HG02588 (cell line): Measurements from ENCODE around the gene TMEM143.
"Not testable (repeated sequence)": the region's sequence is repeated elsewhere in the genome, so short reads cannot be mapped to it uniquely, and the experiment has no call there.

ENCODE experiments used
- ATAC-seq: cut with Tn5 transposase; IDR thresholded peaks from one replicate; pipeline ENCODE4 v1.9.1; 2021; ENCODE audit warnings: mild to moderate bottlenecking, moderate library complexity; ENCODE audit not compliant: unreplicated experiment

TMEM143 gene

DNA sequence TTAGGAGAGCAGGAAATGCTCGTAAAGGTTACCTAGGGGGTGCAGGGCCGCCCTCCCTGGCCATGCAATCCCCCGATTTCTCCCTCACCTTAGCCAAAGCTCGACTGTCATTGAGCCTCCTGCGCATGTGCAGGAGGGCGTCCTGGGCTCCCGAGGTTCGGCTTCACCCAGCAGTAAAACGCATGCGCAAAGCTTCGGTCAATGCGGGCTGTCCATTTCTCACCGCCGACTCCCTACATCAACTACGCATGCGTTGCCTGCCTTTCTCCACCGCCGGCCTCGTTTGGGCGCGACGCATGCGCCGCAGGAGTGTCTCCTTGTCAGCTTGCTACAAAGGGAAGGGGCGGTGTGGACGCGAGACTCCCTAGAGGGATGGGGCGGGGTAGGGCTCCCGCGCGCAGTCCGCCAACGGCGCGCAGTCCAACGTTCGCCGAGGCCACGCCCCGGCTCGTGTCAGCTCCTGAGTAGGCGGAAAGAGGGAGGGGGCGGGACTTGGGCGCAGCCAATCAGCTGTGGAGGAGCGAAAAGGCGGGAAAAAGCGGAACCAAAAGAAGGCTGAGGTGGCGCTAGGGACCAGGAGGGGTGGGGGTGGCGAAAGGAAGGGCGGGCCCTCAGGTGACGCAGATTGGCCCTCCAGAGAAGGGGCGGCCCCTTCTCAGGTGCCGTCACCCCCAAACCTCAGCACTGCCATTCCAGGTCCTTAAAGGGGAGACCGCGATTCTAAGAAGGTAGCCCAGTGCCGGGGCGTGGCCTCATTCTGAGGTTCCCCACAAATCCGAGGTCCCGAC lies at the start of gene TMEM143, which contains the start of gene SYNGR4:
Gene TMEM143, minus strand, starts transcription at position 131 of the 788 bp plus-strand sequence. Its CDS starts 20 bp downstream, at position 111.
Gene SYNGR4, plus strand, starts transcription at position 558 of the 788 bp plus-strand sequence. CDS start 1,476 bp downstream, outside the sequence.
- ATAC-seq = peak; percentile 79

DNA sequence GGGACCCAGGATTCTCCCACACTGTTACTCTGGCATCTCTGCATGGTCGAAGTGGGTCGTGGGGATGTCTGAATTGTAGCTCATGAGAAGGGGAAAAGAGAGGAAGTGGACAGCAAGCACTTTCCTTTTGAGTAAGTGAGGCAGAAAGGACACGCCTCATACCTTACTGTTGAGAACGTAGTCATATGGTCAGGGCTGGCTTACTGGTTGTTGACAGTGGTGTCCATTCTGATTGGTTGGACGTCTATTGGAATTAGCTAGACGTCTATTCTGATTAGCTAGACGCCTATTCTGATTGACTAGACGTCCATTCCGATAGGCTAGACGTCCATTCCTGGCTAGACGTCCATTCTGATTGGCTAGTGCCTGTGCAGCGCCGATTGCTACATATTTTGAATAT lies 42.1 kb upstream of the TMEM143 start:
- ATAC-seq = no peak

DNA sequence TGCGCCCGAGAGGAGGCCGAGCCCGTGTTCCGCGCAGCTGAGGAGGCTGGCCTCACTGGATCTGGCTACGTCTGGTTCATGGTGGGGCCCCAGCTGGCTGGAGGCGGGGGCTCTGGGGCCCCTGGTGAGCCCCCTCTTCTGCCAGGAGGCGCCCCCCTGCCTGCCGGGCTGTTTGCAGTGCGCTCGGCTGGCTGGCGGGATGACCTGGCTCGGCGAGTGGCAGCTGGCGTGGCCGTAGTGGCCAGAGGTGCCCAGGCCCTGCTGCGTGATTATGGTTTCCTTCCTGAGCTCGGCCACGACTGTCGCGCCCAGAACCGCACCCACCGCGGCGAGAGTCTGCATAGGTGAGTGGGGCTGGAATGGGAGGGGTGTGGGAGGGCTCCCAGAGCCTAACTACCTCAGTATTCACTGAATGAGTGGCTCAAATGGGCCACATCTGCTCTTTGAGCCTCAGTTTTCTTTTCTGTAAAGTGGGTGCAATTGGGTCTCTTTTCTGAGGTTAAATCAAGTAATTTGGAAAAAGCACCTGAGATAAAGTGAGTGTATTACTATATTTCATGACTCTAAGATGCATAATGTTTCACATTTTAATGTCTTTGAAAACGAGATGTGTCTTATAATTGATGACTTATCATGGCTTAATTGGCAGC lies 41.4 kb upstream of the TMEM143 start:
- no peak for ATAC-seq

DNA sequence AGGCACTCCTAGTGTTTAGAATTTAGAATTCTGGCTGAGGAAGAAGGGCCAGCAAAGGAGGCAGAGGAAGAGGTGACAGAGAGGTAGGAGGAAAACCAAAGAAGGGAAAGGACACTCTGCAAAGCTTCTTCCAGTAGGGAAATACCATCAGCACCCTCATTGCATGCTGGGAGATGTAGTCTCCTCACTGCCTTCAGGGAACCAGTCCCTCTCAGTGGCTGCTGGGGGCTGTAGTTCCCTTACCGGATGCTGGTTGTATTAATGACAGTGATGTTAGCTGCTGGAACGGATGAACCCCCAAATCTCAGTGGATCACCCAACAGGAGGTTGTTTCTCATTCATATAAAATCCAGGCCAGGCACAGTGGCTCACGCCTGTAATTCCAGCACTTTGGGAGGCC lies 39.9 kb upstream of the TMEM143 start:
- no peak for ATAC-seq

DNA sequence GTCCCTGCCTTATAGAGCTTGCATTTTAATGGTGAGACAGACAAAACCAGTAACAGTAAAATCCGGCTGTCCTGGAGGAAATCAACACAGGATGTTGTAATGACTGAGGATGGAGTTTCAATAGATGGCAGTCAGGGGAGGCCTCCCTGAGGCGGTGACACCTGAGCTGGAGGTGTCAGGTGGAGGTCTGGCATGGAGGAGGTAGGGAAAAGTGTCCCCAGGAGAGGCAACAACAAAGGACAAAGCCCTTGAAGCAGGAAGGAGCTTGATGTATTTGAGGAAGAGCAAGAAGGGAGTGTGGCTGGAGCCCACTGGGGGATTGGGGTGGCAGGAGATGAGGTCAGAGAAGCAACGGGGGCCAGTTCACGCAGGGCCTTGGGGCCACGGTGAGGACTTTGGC lies 37.5 kb upstream of the TMEM143 start:
- ATAC-seq = no peak

DNA sequence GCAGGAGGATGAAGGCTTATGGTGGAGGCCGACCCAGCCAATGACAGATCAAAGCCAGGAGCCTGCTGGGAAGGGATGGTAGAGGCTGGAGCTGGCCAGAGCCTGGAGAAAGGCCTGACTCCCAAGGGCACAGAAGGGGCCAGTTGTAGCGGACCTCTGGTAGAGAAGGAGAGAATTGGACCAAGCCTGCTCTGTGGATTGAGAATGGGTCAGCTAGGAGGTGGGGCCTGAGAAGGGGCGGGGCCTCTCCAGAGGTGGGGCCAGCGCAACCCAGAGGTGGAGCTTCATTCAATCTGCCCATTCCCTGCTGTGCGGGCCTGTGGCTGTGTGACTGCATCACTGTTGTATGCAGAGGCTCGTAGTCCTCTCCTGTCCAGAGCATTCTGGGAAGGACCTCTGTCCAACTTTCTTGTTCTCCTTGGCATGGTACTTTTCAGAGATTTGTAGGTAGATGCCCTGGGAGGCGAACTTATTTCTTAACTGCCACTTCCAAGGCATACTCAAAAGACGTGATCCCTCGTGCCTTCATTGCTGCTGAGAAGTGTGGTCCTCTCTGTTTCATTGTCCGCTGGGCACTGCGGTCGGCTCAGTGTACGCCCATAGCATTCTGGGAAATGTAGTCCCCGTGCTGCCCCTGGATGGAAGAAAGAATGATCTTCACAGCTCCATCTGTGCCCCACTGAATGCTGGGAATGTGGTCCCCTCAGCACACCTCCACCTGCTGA lies 36.4 kb upstream of the TMEM143 start:
- ATAC-seq = no peak

DNA sequence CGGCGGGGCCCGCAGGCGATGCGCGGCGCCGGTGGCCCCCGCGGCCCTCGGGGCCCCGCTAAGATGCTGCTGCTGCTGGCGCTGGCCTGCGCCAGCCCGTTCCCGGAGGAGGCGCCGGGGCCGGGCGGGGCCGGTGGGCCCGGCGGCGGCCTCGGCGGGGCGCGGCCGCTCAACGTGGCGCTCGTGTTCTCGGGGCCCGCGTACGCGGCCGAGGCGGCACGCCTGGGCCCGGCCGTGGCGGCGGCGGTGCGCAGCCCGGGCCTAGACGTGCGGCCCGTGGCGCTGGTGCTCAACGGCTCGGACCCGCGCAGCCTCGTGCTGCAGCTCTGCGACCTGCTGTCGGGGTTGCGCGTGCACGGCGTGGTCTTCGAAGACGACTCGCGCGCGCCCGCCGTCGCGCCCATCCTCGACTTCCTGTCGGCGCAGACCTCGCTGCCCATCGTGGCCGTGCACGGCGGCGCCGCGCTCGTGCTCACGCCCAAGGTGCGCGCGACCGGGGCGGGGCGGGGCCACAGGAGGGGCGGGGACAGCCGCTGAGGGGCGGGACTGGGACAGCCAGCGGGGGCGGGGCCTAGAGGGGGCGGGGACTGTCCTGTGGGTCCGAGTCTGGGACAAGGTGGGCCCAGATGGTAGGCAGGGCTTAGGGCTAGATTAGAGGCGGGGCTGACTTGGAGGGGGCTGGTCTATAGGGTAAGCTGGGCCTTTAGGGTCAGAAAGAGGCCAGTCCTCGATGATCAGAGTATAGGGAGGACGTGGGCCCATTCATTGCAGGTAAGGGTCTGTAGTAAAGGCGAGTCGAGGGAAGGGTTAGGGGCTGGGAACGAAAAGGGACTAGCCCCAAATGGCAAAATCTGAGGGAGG lies 34.9 kb upstream of the TMEM143 start:
- ATAC-seq = no peak

DNA sequence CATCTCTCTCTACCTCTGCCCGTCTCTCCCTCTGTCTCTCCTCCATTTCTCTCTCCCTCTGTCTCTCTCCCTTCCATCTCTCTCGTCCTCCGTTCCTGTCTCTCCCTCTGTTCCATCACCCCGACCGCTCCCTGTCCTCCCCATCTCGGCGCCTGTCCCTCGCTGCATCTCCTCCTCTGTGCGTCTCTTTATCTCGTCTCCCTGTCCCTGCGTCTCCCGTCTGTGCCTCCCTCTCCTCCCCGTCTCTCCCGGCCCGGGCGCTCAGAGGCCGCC lies 34.3 kb upstream of the TMEM143 start:
- no peak for ATAC-seq

DNA sequence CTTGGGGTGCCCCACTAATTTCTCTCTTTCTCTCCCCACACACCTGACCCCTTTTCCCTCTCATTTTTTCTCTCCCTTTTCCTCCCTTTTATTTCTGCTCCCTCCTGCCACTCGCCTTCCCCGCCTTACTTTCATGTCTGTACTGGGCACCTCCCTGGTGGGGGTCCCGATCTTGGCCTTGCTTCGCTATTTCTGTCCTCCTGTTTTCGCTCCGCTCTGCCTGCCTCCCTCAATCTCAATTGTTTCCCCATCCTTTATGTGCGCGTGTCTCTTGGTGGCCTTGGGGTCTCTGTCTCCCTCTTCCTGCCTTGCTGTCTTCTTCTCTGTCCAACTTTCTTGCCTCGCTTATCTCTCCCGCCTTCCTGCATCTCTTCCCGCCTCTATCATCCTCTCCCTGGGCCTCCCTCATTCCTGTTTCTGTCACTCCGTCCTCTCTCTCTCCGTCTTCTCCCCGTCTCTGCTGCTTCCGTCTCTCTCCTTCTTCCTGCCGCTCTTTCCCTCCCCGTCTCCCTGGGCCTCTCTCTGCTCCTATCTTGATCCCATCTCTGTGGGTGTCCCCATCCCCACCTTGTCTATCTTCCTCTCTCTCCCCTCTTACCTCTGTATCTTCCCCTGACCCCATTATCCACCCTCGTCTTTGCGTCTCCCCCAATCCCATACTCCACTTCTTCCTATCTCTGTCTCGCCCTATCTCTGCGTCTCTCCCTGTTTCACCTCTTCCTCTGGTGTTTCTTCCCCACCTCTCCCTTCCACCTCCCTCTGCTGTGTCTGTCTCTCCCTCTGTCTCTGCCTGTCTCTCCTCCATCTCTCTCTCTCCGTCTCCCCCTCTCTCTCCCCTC lies 33.7 kb upstream of the TMEM143 start:
- ATAC-seq = no peak

DNA sequence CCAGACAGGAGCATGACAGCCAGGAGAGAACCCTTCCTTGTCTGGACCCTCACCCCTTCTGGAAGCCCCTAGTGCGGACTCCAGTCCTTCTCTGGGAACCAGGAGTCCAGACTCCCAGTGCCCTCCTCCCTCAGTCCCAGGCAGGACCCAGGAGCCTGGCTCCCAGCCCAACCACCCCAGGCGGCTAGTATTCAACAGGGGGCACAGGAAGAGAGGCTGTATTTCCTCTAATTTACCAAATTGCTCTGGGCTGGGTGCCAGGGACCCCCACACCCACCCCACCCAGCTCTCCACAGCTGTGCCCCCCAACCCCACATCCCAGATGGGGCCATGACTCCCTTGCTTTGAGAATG lies 33.1 kb upstream of the TMEM143 start:
- ATAC-seq = no peak

DNA sequence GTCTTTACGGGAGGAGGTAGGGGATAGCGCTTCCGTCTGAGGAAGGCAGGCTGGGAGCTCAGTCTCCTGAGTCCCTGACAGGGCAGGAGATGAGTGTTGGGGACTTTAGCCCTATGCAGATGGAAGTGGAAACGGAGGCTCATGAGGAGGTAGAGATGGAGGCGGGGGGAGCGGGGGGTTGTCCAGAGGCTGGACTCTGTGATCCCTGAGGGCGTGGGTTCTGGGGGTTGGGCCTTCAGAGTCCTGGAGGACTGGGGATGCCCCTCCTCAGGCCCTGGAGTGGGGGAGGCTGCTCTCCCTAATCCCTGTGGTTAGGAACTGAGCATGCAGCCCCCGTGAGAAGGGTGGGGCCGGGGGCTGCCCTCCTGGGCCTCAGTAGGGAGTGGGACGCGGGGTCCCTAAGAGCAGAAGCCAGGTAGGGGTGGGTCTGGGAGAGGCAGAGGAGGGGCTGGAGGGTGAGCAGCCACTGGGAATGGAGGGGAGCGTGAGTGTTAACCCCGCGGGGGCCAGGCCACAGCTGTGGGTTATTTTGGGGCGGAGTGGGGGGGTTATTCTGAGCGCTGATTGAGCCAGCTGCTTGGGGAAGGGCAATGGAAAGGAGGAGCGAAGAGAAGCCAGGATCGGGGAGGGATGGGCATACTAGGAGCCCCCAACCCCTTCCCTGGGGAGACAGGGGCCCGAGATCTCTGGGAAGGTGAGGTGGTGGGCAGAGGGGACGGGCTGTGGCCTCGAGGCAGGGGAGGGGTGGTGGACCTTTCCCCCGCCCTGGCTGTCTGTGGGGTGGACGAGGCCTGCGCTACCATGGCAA lies 32.5 kb upstream of the TMEM143 start:
- no peak for ATAC-seq

DNA sequence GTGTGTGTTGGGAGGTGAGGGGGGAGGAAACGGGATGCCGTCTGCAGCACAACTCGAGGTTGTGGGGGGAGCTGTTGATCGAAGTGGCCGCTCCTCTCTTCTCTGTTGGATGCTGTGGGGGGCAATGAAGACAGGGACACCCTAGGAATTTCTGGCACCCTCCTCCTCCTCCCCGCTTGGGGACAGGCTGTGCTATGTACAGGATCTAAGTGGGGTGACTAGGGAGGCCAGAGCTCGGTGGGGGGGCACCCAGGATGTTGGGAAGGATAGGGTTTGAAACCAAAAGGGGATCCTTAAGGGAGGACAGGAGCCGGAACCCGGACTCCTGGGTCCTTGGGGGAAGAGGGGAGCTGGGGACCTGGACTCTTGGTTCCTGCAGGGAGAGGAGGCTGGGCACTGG lies 31.8 kb upstream of the TMEM143 start:
- no peak for ATAC-seq

DNA sequence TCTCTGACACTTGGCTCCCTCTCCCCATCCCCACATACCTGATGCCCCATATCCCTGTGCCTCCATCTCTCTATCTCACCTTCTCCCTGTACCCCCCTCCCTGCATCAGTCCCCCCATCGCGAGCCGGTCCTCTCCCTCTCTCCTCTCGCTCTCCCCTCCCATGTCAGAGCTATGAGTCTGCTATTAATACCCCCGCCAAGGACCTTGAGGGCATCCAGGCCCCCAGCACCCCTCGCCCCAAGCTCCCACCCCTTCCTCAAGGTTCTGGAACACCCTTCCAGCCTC lies 31.4 kb upstream of the TMEM143 start:
- no peak for ATAC-seq

DNA sequence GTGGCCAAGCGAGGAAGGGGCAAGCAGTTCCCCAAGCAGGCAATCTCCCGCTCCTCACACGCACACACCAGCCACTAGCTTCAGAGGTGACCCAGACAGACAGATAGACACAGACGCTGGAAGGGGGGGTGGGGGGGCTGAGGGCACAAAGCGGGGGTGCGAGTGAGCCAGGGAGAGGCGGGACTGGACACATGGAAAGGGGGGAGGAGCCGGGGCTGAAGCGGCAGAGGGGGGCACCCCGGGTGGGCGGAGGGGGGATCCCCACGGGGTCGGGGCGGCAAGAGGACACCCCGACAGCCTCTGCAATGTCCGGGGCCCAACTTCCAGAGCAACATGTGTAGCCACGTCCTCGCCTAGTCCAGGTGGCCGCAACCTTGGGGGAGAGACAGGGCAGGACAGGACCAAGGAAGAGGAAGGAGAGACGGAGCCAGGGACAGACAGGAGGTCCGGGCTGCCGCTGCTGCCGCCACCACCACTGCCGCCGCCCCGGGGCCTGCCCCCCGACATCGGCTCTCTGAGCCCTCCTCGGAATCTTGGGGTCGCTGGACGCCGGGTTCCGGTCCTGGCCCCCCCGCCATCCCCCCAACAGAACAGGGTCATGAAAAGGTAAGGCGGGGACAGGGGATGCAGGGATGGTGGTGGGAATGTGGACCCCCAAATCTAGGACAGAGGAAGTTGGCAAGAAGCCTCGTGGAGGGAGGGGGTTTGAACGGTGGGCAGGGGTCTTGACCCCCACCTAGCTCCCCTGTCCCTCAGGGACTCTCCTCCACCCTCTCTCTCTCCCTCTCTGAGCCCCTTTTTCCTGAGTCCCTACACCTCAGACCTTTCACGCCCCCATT lies 30.8 kb upstream of the TMEM143 start:
- no peak for ATAC-seq

DNA sequence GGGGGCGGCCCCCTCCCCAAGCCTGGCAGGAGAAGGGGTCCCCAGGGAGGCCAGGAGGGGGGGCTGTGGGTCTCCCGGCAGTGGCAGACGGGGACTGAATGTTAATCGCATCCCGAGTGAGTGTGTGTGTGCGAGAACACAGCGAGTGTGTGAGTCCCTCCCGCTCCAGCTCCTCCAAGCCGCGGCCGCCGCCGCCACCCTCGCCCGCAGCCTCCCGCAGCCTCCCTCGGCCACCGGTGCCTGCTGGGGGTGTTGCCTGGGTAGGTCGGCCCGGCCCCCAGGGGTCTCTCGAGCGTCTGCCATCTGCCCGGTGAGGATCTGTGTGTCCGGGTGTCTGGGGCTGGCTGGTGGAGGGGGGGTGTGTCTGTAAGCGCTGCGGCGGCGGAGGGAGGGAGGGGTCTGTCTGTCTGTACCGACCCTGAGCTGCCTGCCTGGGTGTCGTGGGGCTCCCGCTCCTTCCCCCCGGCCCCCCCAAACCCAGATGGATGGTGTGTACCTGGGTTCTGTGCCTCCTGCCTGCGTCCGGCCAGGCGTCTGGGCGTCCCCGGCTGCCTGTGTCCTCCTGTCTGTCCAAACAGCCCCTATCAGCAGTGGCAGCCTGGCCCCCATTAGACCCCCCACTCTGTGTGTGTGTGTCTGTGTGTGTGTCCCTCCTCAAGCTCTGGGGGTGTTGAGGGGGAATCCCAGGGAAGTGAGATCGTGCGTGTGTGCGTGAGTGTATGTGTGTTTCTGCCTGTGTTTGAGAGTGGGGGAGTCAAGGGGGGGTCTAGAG lies 30.0 kb upstream of the TMEM143 start, which contains the start of gene GRIN2D:
Gene GRIN2D, plus strand, starts transcription at position 110 of the 772 bp plus-strand sequence. CDS start 4,725 bp downstream, outside the sequence.
- ATAC-seq = no peak

DNA sequence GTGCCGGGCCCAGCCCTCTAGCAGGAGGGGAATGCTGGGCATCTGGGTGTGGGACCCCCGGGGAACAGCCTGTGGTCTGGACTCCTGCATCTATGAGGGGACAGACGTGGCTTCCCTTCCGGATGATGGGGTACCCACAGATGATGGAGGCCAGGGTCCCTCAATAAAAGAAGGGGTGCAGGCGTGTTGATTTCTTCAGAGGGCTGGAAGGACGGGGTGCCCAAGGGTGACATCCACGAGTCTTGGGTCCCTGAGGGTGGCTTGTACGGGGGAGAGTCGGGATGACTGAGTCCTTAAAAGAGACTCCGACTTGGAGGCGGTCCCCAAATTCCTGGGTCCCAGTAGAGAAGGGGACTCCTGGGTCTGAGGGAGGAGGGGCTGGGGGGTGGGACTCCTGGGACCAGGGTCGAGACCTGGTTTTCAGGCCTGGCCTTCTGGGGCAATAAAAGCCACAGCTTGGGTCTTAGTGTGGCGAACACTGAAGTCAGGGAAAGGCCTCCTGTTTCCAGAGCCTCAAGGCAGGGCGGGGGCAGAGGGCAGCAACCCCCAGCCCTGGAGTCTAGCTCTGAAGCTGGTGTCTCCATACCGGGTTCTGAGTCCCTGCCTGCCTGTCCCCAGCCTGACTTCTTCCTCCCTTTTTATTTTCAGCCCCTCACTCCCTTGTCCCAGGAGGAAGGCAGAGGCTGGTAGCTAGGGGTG lies 29.3 kb upstream of the TMEM143 start:
- no peak for ATAC-seq

DNA sequence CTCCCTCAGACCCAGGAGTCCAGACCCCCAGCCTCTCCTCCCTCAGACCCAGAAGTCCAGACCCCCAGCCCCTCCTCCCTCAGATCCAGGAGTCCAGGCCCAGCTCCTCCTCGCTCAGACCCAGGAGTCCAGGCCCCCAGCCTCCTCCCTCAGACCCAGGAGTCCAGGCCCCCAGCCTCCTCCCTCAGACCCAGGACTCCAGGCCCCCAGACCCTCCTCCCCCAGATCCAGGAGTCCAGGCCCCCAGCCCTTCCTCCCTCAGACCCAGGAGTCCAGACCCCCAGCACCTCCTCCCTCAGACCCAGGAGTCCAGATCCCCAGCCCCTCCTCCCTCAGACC lies 28.2 kb upstream of the TMEM143 start:
- not testable (repeated sequence) for ATAC-seq
